Iris pigment epithelial cell (primary cell): ENCODE results near the gene SCYGR8.
"Not testable (repeated sequence)": the region's sequence is repeated elsewhere in the genome, so short reads cannot be mapped to it uniquely, and the experiment has no call there.

Experiments
- DNase-seq: peaks from one replicate; pipeline ENCODE4 v3.0.0-alpha.2; 2011; ENCODE audit warnings: low read depth

The SCYGR8 gene, protein sequence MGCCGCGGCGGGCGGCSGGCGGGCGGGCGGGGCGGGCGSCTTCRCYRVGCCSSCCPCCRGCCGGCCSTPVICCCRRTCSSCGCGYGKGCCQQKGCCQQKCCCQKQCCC

DNA sequence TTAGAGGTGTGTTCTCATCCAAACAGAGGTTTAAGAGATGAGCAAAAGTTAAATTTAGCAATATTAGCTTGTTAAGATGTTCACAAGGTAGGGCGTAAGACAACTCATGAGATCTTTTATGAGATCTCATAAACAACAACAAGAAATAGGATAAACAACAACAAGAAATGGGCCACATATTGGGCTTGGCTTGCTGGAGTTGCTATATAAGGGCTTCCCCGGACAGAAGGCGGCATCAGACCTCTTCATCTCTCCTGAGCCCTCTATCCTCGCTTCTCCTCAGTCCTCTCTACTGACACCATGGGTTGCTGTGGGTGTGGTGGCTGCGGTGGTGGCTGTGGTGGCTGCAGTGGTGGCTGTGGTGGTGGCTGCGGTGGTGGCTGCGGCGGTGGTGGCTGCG, at the start of gene SCYGR8:
Gene SCYGR8, plus strand, starts transcription at position 301 of the 400 bp plus-strand sequence. Its CDS starts 0 bp downstream, at position 301.
- no peak for DNase-seq

DNA sequence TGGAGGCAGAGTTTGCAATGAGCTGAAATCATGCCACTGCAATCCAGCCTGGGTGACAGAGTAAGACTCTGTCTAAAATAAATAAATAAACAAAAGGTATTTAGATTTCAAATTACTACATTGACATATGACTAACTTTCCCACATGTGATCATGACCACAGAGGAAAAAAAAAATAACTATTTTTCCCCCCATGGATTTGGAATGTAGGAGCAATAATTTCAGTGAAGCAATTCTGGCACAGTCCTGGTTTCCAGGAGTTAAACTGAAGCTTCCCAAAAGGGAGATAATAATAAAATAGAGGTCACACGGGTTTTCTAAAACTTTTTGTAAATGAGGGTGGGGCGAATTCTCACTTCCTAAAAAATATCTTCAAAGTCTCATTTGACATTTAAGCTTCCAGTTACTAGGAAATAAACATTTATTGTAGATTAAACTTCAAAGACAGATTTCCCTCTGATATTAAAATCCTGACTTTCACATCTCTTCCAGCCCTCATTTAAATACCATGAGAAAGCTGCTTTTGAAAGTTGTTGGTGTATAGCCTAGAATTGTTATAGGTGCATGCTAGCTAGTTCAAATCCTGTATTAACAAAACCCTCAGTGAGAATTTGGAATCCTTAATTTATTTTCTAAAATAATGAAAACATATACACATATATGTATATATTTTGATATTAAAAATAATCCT, 48.6 kb upstream of the SCYGR8 start:
- DNase-seq: peak; percentile 18

DNA sequence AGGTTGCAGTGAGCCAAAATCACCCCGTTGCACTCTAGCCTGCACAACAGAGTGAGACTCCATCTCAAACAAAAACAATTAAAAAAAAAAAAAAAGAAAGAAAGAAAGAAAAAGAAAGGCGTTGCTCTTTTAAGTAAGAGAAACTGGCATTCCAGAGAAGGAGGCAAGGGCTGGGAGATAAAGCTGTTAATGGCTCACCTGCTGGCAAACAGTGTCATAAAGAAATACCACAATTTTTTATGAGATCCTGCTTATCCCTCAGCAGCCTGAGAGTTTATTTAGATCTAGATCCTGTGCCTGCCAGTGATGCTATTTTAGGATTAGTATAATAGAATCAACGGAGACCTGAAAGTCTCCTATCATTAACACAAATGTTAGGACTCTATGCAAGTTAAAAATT, 44.1 kb upstream of the SCYGR8 start:
- no peak for DNase-seq

DNA sequence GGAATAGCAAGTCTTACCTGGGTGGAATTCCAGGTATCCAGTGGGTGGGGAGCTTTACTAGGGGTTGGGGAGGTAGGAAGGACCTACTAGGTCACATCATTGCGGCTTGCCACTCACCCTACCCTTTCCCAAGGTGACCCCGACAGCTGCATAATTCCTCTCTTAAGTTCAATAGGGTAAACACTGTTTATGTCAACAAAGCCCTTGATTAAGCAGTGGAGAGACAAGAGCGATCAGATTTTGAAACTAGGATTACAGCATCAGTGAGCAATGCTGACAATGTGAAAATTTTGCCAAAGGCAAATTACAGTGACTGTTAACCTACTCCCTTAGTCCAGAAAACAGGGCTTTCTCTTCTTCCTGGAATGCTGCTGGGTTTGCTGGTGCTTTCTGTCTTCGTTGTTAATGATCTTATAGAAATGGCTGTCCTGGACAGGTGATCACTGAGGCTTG, 42.4 kb upstream of the SCYGR8 start:
- DNase-seq: peak; percentile 71

DNA sequence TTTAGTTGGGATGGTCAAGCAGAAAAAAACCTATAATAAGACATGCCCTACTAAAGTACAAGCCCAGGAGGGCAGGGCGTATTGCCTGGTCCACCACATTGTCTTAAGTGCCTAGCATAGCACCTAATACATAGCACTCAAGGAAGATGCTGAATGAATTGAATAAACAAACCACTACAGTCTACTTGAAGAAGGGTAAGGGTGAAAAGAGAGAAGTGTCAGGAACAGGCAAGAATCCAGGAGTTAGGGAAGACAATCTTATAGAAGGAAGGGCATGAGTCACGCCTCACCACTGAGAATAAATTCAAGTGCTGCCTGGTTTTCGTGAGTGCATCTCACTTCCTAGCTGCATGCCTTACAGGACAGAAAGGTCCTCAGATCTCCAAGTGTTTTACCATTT, 41.7 kb upstream of the SCYGR8 start:
- peak; percentile 66 for DNase-seq

DNA sequence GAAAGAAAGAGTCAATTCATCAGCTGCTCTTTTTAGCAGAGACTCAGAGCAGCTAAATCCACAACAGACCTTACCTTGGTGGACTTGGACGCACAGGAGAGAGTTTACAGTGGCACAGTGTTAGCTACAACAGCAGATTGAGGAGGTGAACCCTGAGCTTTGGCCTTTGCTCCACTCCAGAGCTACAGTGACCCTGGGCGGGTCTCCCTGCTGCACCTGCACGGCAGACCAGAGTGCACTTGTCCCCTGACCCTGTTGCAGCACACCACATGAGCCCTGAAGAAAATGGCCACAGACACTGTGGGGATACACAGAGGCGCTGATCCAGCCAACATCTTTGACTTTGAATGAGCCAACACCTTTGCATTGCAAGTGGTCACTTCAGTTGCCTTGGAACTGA, 38.8 kb upstream of the SCYGR8 start:
- DNase-seq: no peak

DNA sequence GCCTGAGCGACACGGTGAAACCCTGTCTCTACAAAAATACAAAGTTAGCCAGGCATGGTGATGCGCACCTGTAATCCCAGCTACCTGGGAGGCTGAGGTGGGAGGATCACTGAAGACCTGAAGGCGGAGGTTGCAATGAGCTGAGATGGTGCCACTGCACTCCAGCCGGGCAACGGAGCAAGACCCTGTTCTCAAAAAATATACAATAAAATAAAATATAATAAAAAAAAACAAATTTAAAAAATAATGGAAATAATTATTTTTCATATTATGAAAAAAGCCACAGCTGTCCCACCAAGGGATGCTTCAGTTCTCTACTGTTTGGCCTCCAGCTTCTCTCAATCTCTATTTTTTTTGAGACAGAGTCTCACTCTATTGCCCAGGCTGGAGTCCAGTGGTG, 38.3 kb upstream of the SCYGR8 start:
- DNase-seq: no peak

DNA sequence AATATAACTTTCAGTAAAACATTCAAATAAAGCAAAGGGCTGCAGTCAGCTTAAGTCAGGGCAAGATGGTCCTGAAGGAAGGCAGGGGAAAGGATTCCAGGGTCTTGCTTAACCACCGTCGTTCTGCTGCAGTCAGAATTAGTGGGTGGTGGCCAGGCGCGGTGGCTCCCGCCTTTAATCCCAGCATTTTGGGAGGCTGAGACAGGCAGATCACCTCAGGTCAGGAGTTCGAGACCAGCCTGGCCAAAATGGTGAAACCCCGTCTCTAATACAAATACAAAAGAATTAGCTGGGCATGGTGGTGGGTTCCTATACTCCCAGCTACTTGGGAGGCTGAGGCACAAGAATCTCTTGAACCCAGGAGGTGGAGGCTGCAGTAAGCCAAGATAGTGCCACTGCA, 34.7 kb upstream of the SCYGR8 start:
- DNase-seq: no peak

DNA sequence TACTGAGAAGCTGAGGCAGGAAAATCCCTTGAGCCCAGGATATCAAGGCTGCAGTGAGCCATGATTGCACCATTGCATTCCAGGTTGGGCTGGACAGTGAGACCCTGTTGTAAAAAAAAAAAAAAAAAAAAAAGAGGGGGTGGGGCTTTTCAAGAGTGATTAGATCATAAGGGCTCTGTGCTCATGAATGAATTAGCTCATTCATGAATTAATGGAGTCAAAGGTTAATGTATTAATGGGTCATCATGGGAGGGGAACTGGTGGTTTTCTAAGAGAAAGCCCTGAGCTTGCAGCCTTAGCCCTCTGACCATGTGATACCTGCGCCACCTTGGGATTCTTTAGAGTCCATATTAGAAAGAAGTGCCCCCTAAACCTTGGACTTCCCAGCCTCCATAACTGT, 32.4 kb upstream of the SCYGR8 start:
- no peak for DNase-seq

DNA sequence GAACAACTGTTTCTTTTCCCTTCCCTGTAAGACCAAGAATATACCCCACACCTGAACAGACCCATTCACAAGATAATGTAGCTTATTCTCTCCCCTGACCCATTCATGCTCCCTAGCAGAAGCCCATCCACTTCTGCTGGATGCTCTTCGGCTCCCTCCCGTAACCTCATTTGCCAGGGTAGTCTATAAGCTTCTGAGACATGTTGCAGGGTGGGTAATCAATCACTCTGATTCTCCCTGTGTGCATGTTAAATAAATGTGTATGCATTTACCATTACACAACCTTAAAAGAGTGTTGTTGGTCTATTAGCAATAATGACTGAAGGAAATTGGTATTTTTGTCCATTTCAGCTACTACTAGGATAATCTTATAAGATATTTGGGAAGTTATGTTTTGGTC, 29.2 kb upstream of the SCYGR8 start:
- DNase-seq: no peak

DNA sequence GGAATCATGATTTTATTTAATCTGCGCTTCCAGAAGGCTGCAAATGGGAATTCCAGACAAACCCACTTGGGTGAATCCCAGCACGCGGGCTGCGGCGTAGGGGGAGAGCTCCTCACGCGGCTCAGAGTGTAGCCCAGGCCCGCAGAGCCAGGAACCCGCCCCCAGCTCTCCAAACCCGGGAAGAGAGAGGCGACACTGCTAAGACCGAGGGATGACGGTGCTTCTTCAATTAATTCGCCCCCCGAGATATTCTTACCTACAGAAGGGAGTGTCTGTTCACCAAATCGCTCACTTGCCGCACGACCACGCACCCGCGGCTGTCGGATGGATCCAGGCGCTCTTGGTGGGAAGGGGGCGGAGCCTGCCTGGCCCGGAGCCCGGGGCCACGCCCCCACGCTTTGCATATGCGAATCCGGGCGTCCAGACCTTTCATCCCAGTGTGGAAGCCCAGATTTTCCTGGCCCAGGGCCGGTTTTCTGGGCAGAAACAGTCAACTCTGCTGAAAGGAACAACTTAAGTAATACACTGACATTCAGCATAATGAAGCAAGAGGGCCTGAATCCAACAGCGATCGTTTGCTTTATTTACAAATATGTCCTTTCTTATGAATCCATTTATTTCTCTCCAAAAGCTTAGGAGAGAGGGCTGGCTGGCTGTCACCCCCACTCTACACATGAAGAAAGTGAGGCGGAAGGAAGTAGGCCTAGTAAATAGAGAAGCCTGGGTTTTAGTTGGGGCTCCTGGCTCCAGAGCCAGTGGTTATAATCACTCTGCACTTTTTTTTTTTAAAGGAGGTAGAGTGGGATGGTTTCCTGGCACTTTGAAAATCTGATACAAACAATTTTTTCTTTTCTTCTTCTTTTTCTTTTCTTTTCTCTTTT, 27.8 kb upstream of the SCYGR8 start, which contains the start of gene SLC19A3:
Gene SLC19A3, minus strand, starts transcription at position 342 of the 881 bp plus-strand sequence. CDS start 15,710 bp downstream, outside the sequence.
- peak; percentile 80 for DNase-seq

DNA sequence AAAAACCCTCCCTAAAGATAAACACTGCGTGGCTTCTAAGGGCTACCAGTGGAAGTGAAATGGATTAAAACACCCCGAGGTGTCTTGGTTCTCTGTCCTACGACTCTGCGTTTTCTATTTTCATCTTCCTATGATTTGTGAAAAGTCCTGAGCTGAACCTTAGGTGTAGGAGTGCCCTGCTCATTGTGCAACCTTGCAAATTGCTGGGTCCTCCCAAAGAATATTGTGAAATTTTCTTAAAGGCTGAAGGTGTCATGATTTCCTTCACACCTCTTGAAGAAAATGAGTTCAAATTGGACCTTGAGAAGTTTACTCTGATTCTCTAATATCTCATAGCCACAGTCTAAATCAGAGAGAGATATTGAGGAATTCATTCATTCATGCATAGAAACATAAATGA, 26.1 kb upstream of the SCYGR8 start:
- DNase-seq: no peak

DNA sequence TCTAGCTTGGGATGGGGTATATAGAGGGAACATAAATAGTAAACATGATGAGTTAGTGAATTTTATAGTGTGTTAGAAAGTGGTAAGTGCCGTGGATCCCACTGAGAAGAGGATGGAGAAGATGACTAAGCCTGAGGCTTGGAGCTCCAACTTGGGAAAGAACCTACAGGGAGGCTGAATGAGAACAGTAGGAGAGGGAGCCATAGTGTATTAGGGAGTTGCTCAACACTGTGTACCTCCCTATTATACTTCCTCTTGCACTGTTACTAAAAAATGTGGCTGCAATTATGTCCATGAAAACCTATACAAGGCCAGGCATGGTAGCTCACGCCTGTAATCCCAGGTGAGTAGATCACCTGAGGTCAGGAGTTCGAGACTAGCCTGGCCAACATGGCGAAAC, 25.0 kb upstream of the SCYGR8 start:
- no peak for DNase-seq

DNA sequence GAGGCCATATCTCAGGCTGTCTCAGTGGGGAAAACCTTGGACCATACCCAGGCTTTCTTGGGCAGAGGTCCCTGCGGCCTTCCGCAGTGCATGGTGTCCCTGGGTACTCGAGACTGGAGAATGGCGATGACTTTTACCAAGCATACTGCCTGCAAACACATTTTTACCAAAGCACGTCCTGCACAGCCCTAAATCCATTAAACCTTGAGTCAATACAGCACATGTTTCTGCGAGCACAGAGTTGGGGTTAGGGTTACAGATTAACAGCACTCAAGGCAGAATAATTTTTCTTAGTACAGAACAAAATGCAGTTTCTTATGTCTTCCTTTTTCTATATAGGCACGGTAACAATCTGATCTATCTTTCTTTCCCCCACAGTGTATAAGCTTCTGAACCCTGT, 22.9 kb upstream of the SCYGR8 start:
- not testable (repeated sequence) for DNase-seq

DNA sequence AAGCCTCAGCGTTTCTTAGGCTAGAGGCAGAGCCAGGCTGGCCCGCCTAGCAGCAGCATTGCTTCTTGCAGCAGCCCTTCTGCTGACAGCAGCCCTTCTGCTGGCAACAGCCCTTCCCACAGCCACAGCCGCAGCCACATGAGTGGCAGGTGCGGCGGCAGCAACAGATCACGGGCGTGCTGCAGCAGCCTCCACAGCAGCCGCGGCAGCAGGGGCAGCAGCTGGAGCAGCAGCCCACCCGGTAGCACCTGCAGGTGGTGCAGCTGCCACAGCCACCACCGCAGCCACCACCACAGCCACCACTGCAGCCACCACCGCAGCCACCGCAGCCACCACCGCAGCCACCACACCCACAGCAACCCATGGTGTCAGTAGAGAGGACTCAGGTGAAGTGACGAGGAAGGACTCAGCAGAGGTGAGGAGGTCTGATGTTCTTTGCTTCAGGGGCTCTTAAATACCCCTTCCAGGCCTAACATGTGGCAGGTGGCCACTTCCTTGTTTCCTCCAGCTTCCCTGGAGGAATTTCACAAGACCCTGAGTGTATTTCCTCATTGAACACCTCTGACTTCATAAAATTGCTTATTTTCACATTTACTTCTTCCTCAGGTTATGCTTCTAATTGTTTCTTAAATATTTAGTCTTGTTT, 21.2 kb upstream of the SCYGR8 start, which contains the start of gene SCYGR6:
Gene SCYGR6, minus strand, starts transcription at position 364 of the 646 bp plus-strand sequence. Its CDS starts 0 bp downstream, at position 364.
- DNase-seq: no peak

DNA sequence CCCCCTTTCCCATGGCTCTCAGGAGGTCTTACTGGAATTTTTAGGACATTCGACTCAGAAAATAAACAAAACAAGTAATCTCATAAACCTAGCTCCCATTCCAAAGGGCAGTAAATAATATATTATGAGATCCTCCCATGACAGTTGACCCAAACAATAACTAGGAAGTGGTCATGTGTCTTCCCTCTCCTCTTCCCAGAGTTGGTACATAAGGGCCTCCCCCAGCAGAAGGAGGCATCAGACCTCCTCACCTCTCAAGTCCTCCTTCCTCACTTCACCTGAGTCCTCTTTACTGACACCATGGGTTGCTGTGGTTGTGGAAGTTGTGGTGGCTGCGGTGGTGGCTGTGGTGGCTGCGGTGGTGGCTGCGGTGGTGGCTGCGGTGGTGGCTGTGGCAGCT, 17.7 kb upstream of the SCYGR8 start, which contains the start of gene SCYGR7:
Gene SCYGR7, plus strand, starts transcription at position 301 of the 400 bp plus-strand sequence. Its CDS starts 0 bp downstream, at position 301.
- no peak for DNase-seq

DNA sequence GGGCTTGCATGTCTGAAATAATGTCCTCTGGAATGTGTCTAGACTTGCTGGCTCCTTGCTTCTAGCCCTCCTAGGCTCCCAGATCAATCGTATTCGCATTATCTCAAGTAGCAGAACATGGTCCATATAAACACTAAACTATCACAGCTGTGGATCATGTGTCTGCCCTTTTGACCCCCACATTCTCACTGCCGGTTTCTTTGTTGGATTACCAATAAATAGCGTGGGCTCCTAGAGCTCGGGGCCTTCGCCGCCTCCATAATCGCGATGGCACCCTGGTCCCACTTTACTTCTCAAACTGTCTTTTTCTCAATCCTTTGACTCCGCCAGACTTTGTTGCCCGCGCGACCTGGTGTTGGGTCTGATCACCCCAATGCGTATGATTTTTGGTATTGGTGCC, 6.3 kb upstream of the SCYGR8 start:
- DNase-seq: no peak

DNA sequence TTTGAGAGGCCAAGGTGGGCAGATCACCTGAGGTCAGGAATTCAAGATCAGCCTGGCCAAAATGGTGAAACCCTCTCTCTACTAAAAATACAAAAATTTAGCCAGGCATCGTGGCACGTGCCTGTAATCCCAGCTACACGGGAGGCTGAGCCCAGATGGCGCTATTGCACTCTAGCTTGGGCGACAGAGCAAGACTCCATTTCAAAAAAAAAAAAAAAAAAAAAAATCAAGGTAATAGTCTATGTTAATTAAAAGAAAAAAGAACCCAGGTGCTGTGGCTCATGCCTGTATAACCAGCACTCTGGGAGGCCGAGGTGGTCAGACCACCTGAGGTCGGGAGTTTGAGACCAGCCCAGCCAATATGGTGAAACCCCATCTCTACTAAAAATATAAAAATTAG, 5.0 kb upstream of the SCYGR8 start:
- not testable (repeated sequence) for DNase-seq

DNA sequence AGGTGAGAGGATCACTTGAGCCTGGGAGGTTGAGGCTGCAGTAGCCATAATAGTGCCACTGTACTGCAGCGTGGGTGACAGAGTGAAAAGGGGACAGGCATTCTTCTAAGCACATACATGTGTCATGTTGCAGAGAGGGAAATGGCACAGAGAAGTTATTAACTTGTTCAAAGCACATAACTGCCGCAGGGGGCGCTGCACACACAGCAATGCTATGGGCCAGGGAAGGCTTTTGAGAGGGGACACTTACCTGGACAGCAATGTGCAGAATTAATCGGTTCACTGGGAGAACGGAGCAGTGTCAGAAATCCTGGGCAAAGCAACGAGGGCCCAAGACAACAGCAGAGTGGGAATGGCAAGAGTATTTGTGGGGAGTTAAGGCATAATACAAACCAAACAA, 2.4 kb downstream of the SCYGR8 start:
- no peak for DNase-seq

DNA sequence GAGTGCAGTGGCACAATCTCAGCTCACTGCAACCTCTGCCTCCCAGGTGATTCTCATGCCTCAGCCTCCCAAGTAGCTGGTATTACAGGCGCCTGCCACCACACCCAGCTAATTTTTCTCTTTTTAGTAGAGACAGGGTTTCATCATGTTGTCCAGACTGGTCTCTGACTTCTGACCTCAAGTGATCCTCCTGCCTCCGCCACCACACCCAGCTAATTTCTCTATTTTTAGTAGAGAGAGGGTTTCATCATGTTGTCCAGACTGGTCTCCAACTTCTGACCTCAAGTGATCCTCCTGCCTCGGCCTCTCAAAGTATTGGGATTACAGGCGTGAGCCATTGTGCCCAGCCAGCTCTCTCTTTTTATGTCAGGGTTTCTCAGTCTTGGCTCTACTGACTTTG, 10.6 kb downstream of the SCYGR8 start:
- DNase-seq: not testable (repeated sequence)

DNA sequence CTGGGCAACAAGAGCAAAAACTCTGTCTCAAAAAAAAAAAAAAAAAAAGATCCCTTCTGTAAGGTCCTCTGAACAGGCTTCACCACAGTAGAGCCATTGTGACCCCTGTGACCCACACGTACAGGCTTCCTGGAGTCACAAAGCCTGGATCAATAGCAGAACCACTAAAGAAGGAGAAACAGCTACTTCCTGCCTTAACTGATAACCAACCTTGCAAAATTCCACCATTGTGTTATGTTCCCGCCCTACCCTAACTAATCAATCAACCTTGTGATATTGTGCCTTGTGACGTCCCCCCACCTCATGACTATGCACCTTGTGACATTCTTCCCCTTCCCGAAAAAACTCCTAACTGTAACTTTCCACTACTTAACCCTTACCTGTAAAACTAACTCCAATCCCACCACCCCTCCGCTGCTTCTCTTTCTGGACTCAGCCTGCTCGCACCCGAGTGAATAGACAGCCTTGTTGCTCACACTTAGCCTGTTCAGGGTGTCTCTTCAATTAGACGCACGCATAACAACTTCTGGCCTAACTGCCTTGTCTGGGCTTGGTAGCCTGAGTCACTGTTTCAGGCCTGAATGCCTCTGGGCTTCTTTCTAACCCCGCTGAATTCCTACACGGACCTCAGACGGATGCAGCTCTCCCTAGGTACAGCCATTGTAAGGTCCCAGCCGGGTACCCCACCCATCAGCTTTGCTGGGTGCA, 13.9 kb downstream of the SCYGR8 start:
- peak; percentile 56 for DNase-seq
